ENCODE results near the gene FGD6.

DNA sequence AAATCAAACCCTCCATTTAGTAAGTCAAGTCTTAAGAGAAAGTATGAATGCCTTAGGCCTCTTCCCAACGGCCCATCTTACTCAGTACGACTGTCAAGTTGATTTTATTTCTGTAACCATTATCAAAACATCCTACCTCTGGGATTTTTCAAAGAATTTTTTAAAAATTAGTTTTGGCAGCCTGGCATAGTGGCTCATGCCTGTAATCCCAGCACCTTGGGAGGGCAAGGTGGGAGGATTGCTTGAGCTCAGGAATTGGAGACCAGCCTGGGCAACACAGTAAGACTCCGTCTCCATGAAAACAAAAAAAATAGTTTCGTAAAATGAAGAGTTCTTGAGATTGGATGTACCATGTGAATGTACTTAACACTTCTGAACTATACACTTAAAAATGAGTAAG, 4.1 kb downstream of the FGD6 start:
- no peak for TF ChIP-seq POLR2A (IDR thresholded peaks at IDR 0.05; ENCODE audit: low read depth, low read length)
- TF ChIP-seq POLR2AphosphoS5 (IDR thresholded peaks at IDR 0.05; ENCODE audit: low read depth, low read length): no peak
